Measurements from ENCODE around the gene ZNF708. TPM values are rescaled to one million over a fixed set of nuclear protein-coding genes. Genes with fewer than 3 reads are reported as not detected.
"Not testable (repeated sequence)": the region's sequence is repeated elsewhere in the genome, so short reads cannot be mapped to it uniquely, and the experiment has no call there.

ZNF708 gene
- total and polyA plus RNA-seq, 2 donors (not counting 1 experiment from before 2014, with no cell fraction given): 6.2 to 37.7 TPM

DNA sequence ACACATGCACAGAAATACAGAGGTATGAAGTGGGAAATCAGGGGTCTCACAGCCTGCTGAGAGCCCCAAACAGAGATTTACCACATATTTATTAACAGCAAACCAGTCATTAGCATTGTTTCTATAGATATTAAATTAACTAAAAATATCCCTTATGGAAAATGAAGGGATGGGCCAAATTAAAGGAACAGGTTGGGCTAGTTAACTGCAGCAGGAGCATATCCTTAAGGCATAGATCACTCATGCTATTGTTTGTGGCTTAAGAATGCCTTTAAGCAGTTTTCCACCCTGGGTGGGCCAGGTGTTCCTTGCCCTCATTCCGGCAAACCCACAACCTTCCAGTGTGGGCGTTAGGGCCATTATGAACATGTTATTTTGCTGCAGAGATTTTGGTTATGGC is 15.6 kb upstream of the ZNF708 start:
- H3K27ac Mint-ChIP-seq; DNase-seq; CTCF ChIA-PET; H3K4me1 ChIP-seq (ENCODE audit: control insufficient read depth in 2 of 2, insufficient read depth in 2 of 2, low read length in 2 of 2); H3K4me3 ChIP-seq (ENCODE audit: control extremely low read depth in 1 of 5, extremely low read depth in 1 of 5, insufficient read depth in 1 of 5, low read depth in 2 of 5, low read length in 4 of 5); intact Hi-C loops (cut with micrococcal nuclease); H3K9ac ChIP-seq (ENCODE audit: low read length); H3K4me2 ChIP-seq (replicated peaks; ENCODE audit: low read depth, low read length, poor library complexity, severe bottlenecking); H2AFZ ChIP-seq (ENCODE audit: insufficient read depth, low read depth, low read length, poor library complexity, severe bottlenecking); H3K4me1 Mint-ChIP-seq; H3K27ac ChIP-seq (ENCODE audit: low read length in 2 of 2); H3K36me3 ChIP-seq (replicated peaks in 1 of 2; ENCODE audit: control extremely low read depth in 1 of 2, control insufficient read depth in 1 of 2, extremely low read depth in 1 of 2, insufficient read depth in 2 of 2, low read length in 1 of 2); H3K27me3 ChIP-seq (replicated peaks in 1 of 4; ENCODE audit: control extremely low read depth in 1 of 4, control insufficient read depth in 3 of 4, insufficient read depth in 4 of 4, low read length in 3 of 4); H4K20me1 ChIP-seq (ENCODE audit: control insufficient read depth, insufficient read depth, low read length, poor library complexity, severe bottlenecking); H3K27me3 Mint-ChIP-seq; H3K79me2 ChIP-seq (ENCODE audit: control insufficient read depth, insufficient read depth, low read length); H3K4me3 Mint-ChIP-seq; ATAC-seq (ENCODE audit: low read depth): not testable (repeated sequence)
- 50% methylated on average over 2 of the region's 2 CpGs for WGBS (ENCODE audit: insufficient coverage)
- H3K9me3 ChIP-seq (ENCODE audit: control extremely low read depth in 1 of 3, control insufficient read depth in 2 of 3, insufficient read depth in 1 of 3, low read length in 2 of 3): peaks cover 0 to 20% (median 7%) of the 10 kb centered on the region in 3 donors
- POLR2A ChIA-PET: interaction anchor here (0.6 kb wide), 2 partner anchors 37 to 166 kb away, joined by 4 to 11 read pairs; no protein-coding TSS in a partner anchor
- peaks cover 12% of the 10 kb centered on the region for H3K9me3 Mint-ChIP-seq (ENCODE audit: insufficient read depth)

DNA sequence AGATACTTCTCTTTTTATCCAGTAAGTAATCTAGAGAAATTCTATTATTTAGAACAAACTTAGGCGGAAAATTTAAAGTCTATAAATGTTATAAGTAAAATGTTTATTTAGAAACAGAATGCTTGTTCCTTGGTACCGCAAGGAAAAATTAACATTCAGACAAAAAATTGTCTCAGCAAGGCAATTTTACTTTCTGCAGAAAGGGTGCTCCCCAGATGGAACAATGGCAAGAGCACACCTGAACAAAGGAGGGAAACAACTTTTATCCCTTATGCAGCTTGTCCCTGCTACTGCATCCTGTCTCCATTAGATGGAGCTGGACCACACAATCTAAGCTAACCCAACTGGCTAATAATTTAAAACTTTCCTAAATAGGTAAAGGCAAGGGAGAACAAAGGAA is 6.5 kb upstream of the ZNF708 start:
- no CpG with 5 or more reads among the region's 2 CpGs for WGBS (ENCODE audit: insufficient coverage)
- CTCF ChIA-PET: no interaction called here

More for the DNA sequence above, 6.5 kb upstream of the ZNF708 start:
- POLR2A ChIA-PET: no interaction called here
- Mint-ChIP-seq H3K4me1 (no peaks in the 10 kb centered on the region), H3K27ac (no peak overlapping the region), H3K9me3 (ENCODE audit: insufficient read depth) (peaks cover 19% of the 10 kb centered on the region), H3K4me3 (no peak overlapping the region), H3K27me3 (no peaks in the 10 kb centered on the region)
- Histone ChIP-seq H3K4me3 (ENCODE audit: control extremely low read depth in 1 of 5, extremely low read depth in 1 of 5, insufficient read depth in 1 of 5, low read depth in 2 of 5, low read length in 4 of 5) (no peak overlapping the region), H3K79me2 (ENCODE audit: control insufficient read depth, insufficient read depth, low read length) (no peaks in the 10 kb centered on the region), H4K20me1 (ENCODE audit: control insufficient read depth, insufficient read depth, low read length, poor library complexity, severe bottlenecking) (no peaks in the 10 kb centered on the region), H3K27ac (ENCODE audit: low read length in 2 of 2) (no peak overlapping the region), H3K36me3 (replicated peaks in 1 of 2; ENCODE audit: control extremely low read depth in 1 of 2, control insufficient read depth in 1 of 2, extremely low read depth in 1 of 2, insufficient read depth in 2 of 2, low read length in 1 of 2) (no peaks in the 10 kb centered on the region), H3K4me2 (replicated peaks; ENCODE audit: low read depth, low read length, poor library complexity, severe bottlenecking) (no peak overlapping the region), H3K4me1 (ENCODE audit: control insufficient read depth in 2 of 2, insufficient read depth in 2 of 2, low read length in 2 of 2) (no peaks in the 10 kb centered on the region), H2AFZ (ENCODE audit: insufficient read depth, low read depth, low read length, poor library complexity, severe bottlenecking) (no peak overlapping the region), H3K27me3 (replicated peaks in 1 of 4; ENCODE audit: control extremely low read depth in 1 of 4, control insufficient read depth in 3 of 4, insufficient read depth in 4 of 4, low read length in 3 of 4) (no peaks in the 10 kb centered on the region), H3K9me3 (ENCODE audit: control extremely low read depth in 1 of 3, control insufficient read depth in 2 of 3, insufficient read depth in 1 of 3, low read length in 2 of 3) (peaks cover 22 to 32% (median 28%) of the 10 kb centered on the region in 3 donors), H3K9ac (ENCODE audit: low read length) (no peak overlapping the region)
- no peak for TF ChIP-seq EZH2 (IDR thresholded peaks at IDR 0.05; ENCODE audit: borderline replicate concordance, insufficient read depth, low read depth, low read length, poor library complexity, severe bottlenecking)
- TF ChIP-seq, protein P1, sequence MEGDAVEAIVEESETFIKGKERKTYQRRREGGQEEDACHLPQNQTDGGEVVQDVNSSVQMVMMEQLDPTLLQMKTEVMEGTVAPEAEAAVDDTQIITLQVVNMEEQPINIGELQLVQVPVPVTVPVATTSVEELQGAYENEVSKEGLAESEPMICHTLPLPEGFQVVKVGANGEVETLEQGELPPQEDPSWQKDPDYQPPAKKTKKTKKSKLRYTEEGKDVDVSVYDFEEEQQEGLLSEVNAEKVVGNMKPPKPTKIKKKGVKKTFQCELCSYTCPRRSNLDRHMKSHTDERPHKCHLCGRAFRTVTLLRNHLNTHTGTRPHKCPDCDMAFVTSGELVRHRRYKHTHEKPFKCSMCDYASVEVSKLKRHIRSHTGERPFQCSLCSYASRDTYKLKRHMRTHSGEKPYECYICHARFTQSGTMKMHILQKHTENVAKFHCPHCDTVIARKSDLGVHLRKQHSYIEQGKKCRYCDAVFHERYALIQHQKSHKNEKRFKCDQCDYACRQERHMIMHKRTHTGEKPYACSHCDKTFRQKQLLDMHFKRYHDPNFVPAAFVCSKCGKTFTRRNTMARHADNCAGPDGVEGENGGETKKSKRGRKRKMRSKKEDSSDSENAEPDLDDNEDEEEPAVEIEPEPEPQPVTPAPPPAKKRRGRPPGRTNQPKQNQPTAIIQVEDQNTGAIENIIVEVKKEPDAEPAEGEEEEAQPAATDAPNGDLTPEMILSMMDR (IDR thresholded peaks at IDR 0.05): no peak
- ATAC-seq (ENCODE audit: low read depth): no peak
- DNase-seq: no peak
- intact Hi-C loops (cut with micrococcal nuclease): no loop called here

Measured in B cell (primary cell).